Activated CD4-positive, alpha-beta T cell treated with anti-CD3 and anti-CD28 coated beads, Interleukin-2, Interleukin-6, amounts not matched to agents 100 ng/mL and 50 ng/mL, durations not matched to agents 16 hours and 8 hours (primary cell): ENCODE measurements around the gene APEH.

Source experiments
- DNase-seq: peaks from one replicate; pipeline ENCODE4 v3.0.0-alpha.2; 2020

APEH gene

DNA sequence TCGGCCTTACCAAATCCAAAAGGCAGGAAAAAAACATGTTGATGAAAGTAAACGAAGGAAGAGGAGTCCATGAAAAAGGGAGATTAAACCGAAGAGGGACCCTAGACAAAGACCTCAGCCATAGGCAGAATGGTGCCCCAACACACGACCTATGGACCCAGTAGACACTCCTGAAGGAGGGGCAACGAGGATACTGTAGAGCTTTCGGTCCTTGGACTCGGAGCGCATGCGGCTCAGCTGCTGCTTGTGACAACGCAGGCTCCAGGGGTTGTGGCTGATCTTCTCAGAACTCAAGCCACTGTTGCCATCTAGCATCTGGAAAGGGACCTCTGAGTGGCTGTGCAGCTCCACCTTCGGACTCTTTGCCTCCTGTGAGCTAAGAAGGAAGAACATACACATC is 58.4 kb downstream of the APEH start:
- no peak for DNase-seq

GRCh38 chr3:49733551-49733950 is 59.4 kb downstream of the APEH start:
- no peak for DNase-seq
